H1 (cell line): Measurements from ENCODE around the gene PLA2G2E. TPM values are rescaled to one million over a fixed set of nuclear protein-coding genes. Genes with fewer than 3 reads are reported as not detected.

Experiments used
- CREB1 ChIP-seq: IDR thresholded peaks from 2 replicates; pipeline ENCODE4 v1.6.1; 2012; ENCODE audit warnings: inconsistent platforms
- KDM4A ChIP-seq: IDR thresholded peaks from one replicate; pipeline ENCODE4 v1.7.1; 2012; ENCODE audit warnings: low read depth, mild to moderate bottlenecking, moderate library complexity, low read length, inconsistent platforms; ENCODE audit not compliant: severe bottlenecking
- SP4 ChIP-seq: IDR thresholded peaks from 2 replicates; pipeline ENCODE4 v1.6.1; 2012; ENCODE audit warnings: low read length, inconsistent platforms
- polyA plus RNA-seq, 7 experiments: library from polyadenylated mRNA; depleted of rRNA in 3 of 7; stranded (reverse) in 5 of 7; unstranded in 2 of 7; fragments of >200 nt in 5 of 7; fragments of 200-250 nt in 2 of 7; gene quantifications; 1 replicate in 5 of 7; 2 replicates in 1 of 7; 4 replicates in 1 of 7; pipeline versions ENCODE4 v1.2.1 to v1.2.3, GENCODE V29; 2011 to 2013; ENCODE audit warnings: missing spikeins in 2 of 7, mixed read lengths in 2 of 7
- total RNA-seq: library from RNA; stranded (reverse); fragmentation: NEBNext Ultra II Directional; extraction: Animal tissue kit (Norgen Biotek cat#: 25700); gene quantifications from 2 replicates; pipeline ENCODE4 v1.2.1, GENCODE V29; 2021
- TF ChIP-seq, protein P1 (sequence below): fragments of 300-600 bp; sonication (generic); IDR thresholded peaks from 2 replicates; pipeline ENCODE4 v1.7.1; 2012; ENCODE audit warnings: low read length, moderate library complexity, mild to moderate bottlenecking, inconsistent platforms; ENCODE audit not compliant: insufficient replicate concordance

Gene PLA2G2E
- total and polyA plus RNA-seq, 2 of the 8 experiments (the other 6 are each of a cell fraction or from before 2014, with no cell fraction given): not detected

DNA sequence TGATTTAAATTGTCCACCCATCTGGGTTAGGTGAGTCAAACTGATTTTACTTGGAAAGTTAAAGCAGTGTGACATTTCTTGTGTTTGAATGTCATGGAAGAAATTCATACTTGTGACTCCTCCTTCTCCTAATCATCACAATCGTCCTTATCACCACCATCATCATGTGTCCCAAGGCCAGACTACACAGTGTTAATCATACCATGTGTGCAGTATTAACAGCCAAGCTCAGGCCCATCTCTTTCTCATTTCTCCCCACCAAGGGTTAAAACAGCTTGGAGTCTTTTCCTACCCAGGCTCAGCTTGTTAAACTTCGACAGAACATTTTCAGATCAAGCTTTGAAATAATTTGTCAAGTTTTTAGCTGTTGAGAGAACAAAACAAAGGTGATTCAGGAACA, 22.5 kb upstream of the PLA2G2E start (continued):
- TF ChIP-seq, protein P1, sequence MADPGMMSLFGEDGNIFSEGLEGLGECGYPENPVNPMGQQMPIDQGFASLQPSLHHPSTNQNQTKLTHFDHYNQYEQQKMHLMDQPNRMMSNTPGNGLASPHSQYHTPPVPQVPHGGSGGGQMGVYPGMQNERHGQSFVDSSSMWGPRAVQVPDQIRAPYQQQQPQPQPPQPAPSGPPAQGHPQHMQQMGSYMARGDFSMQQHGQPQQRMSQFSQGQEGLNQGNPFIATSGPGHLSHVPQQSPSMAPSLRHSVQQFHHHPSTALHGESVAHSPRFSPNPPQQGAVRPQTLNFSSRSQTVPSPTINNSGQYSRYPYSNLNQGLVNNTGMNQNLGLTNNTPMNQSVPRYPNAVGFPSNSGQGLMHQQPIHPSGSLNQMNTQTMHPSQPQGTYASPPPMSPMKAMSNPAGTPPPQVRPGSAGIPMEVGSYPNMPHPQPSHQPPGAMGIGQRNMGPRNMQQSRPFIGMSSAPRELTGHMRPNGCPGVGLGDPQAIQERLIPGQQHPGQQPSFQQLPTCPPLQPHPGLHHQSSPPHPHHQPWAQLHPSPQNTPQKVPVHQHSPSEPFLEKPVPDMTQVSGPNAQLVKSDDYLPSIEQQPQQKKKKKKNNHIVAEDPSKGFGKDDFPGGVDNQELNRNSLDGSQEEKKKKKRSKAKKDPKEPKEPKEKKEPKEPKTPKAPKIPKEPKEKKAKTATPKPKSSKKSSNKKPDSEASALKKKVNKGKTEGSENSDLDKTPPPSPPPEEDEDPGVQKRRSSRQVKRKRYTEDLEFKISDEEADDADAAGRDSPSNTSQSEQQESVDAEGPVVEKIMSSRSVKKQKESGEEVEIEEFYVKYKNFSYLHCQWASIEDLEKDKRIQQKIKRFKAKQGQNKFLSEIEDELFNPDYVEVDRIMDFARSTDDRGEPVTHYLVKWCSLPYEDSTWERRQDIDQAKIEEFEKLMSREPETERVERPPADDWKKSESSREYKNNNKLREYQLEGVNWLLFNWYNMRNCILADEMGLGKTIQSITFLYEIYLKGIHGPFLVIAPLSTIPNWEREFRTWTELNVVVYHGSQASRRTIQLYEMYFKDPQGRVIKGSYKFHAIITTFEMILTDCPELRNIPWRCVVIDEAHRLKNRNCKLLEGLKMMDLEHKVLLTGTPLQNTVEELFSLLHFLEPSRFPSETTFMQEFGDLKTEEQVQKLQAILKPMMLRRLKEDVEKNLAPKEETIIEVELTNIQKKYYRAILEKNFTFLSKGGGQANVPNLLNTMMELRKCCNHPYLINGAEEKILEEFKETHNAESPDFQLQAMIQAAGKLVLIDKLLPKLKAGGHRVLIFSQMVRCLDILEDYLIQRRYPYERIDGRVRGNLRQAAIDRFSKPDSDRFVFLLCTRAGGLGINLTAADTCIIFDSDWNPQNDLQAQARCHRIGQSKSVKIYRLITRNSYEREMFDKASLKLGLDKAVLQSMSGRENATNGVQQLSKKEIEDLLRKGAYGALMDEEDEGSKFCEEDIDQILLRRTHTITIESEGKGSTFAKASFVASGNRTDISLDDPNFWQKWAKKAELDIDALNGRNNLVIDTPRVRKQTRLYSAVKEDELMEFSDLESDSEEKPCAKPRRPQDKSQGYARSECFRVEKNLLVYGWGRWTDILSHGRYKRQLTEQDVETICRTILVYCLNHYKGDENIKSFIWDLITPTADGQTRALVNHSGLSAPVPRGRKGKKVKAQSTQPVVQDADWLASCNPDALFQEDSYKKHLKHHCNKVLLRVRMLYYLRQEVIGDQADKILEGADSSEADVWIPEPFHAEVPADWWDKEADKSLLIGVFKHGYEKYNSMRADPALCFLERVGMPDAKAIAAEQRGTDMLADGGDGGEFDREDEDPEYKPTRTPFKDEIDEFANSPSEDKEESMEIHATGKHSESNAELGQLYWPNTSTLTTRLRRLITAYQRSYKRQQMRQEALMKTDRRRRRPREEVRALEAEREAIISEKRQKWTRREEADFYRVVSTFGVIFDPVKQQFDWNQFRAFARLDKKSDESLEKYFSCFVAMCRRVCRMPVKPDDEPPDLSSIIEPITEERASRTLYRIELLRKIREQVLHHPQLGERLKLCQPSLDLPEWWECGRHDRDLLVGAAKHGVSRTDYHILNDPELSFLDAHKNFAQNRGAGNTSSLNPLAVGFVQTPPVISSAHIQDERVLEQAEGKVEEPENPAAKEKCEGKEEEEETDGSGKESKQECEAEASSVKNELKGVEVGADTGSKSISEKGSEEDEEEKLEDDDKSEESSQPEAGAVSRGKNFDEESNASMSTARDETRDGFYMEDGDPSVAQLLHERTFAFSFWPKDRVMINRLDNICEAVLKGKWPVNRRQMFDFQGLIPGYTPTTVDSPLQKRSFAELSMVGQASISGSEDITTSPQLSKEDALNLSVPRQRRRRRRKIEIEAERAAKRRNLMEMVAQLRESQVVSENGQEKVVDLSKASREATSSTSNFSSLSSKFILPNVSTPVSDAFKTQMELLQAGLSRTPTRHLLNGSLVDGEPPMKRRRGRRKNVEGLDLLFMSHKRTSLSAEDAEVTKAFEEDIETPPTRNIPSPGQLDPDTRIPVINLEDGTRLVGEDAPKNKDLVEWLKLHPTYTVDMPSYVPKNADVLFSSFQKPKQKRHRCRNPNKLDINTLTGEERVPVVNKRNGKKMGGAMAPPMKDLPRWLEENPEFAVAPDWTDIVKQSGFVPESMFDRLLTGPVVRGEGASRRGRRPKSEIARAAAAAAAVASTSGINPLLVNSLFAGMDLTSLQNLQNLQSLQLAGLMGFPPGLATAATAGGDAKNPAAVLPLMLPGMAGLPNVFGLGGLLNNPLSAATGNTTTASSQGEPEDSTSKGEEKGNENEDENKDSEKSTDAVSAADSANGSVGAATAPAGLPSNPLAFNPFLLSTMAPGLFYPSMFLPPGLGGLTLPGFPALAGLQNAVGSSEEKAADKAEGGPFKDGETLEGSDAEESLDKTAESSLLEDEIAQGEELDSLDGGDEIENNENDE: no peak
- TF ChIP-seq CREB1 (no peak), SP4 (no peak), KDM4A (no peak)
